PC-3 (cell line): ENCODE results near the gene AGRN. TPM values are rescaled to one million over a fixed set of nuclear protein-coding genes. Genes with fewer than 3 reads are reported as not detected.

Experiments
- ATAC-seq: fragments of 200-7000 bp; cut with Tn5 transposase; 2 replicates; pipeline ENCODE4 v1.9.1; 2020; ENCODE audit warnings: mild to moderate bottlenecking, moderate library complexity
- BruUV-seq: library from RNA; stranded (reverse); fragments of 400-500 nt; replicated peaks from 2 replicates; lab custom pipeline; 2021; lab: Mats Ljungman, UMichigan
- CTCF ChIA-PET: fragments of 300-600 bp; sonication (Branson Sonifier 250); formaldehyde crosslinking; loops from one replicate; lab custom pipeline; 2022; ENCODE audit warnings: antibody characterized with exemption; lab: Charles Lee
- POLR2A ChIA-PET: fragments of 300-600 bp; sonication (Branson Sonifier 250); formaldehyde crosslinking; loops from one replicate; lab custom pipeline; 2022; ENCODE audit warnings: antibody characterized with exemption; ENCODE audit not compliant: unreplicated experiment; lab: Charles Lee
- DNase-seq: peaks from one replicate; pipeline ENCODE4 v3.0.0-alpha.2; 2015
- H2AFZ ChIP-seq: fragments of 300-600 bp; sonication (generic); 2 replicates; pipeline ENCODE4 v1.6.0; 2016; ENCODE audit warnings: antibody characterized with exemption, low read length
- H3F3A ChIP-seq: fragments of 300-600 bp; sonication (generic); one replicate; pipeline ENCODE4 v1.6.0; 2017; ENCODE audit warnings: antibody characterized with exemption, low read length, control low read depth, mild to moderate bottlenecking; ENCODE audit not compliant: unreplicated experiment
- H3K27ac ChIP-seq: fragments of 300-600 bp; sonication (generic); 2 replicates; pipeline ENCODE4 v1.5.1; 2016; ENCODE audit warnings: mild to moderate bottlenecking, low read length
- H3K27me3 ChIP-seq: fragments of 300-600 bp; sonication (generic); 2 replicates; pipeline ENCODE4 v1.6.1; 2016; ENCODE audit warnings: low read length, mixed read lengths
- H3K36me3 ChIP-seq: fragments of 300-600 bp; sonication (generic); 2 replicates; pipeline ENCODE4 v1.6.1; 2016; ENCODE audit warnings: low read depth, mixed run types, low read length, mixed read lengths
- H3K4me1 ChIP-seq: fragments of 300-600 bp; sonication (generic); 2 replicates; pipeline ENCODE4 v1.5.1; 2016; ENCODE audit warnings: low read length; ENCODE audit not compliant: insufficient read depth
- H3K4me2 ChIP-seq: fragments of 300-600 bp; sonication (generic); 2 replicates; pipeline ENCODE4 v1.6.0; 2016; ENCODE audit warnings: low read length
- H3K4me3 ChIP-seq: fragments of 300-600 bp; sonication (generic); 2 replicates; pipeline ENCODE4 v1.5.1; 2016; ENCODE audit warnings: mild to moderate bottlenecking, low read length, mixed read lengths
- H3K79me2 ChIP-seq: fragments of 300-600 bp; sonication (generic); 2 replicates; pipeline ENCODE4 v1.6.1; 2017; ENCODE audit warnings: low read length, mixed read lengths
- H3K9ac ChIP-seq: fragments of 300-600 bp; sonication (generic); 2 replicates; pipeline ENCODE4 v1.6.0; 2016; ENCODE audit warnings: mild to moderate bottlenecking, low read length
- H3K9me2 ChIP-seq: fragments of 300-600 bp; sonication (generic); replicated peaks from 2 replicates; pipeline ENCODE4 v1.6.1; 2016; ENCODE audit warnings: mixed run types, low read length, mixed read lengths
- H3K9me3 ChIP-seq: fragments of 300-600 bp; sonication (generic); 2 replicates; pipeline ENCODE4 v1.6.1; 2016; ENCODE audit warnings: low read length, mixed read lengths
- H4K20me1 ChIP-seq: fragments of 300-600 bp; sonication (generic); 2 replicates; pipeline ENCODE4 v1.6.1; 2016; ENCODE audit warnings: low read length, mixed read lengths
- CTCF ChIP-seq: fragments of 300-600 bp; sonication (generic); conservative IDR thresholded peaks from 2 replicates; pipeline ENCODE4 v1.5.1; 2017; ENCODE audit warnings: antibody characterized with exemption, low read depth, mild to moderate bottlenecking, low read length
- EZH2 ChIP-seq: fragments of 300-600 bp; sonication (generic); IDR thresholded peaks from one replicate; pipeline ENCODE4 v1.6.1; 2017; ENCODE audit warnings: antibody characterized with exemption, mild to moderate bottlenecking, low read length; ENCODE audit not compliant: unreplicated experiment
- EZH2phosphoT487 ChIP-seq: fragments of 300-600 bp; sonication (generic); IDR thresholded peaks from 2 replicates; pipeline ENCODE4 v1.6.1; 2018; ENCODE audit warnings: mild to moderate bottlenecking, antibody characterized with exemption, low read length, borderline replicate concordance
- intact Hi-C: fragments of 100-400 bp; cut with micrococcal nuclease; formaldehyde crosslinking; loops from 2 replicates; pipeline ENCODE4 v1.9.0; 2023
- total RNA-seq: library from RNA; depleted of rRNA; stranded (reverse); fragments of >200 nt; gene quantifications from 2 replicates; pipeline ENCODE4 v1.2.3, GENCODE V29; 2014

Gene AGRN
- total RNA-seq, 1 experiment from 2014 or later, result 273 TPM

GRCh38 chr1:1069056-1069710, 49.3 kb downstream of the AGRN start:
- Histone ChIP-seq H4K20me1 (peaks cover 18% of the 10 kb centered on the region), H3K27ac (peak overlapping the region; percentile 38), H3K9me2 (no peaks in the 10 kb centered on the region), H3K4me3 (peak overlapping the region; percentile 75), H3K36me3 (no peaks in the 10 kb centered on the region; the same call in 1 of the 2 replicates), H3K9me3 (no peaks in the 10 kb centered on the region), H3F3A (peaks cover 6% of the 10 kb centered on the region), H3K4me1 (peaks cover 57% of the 10 kb centered on the region), H3K9ac (peak overlapping the region; percentile 52), H3K4me2 (peak overlapping the region; percentile 77), H3K79me2 (peaks cover 26% of the 10 kb centered on the region), H2AFZ (peak overlapping the region; percentile 19; the same call in 1 of the 2 replicates), H3K27me3 (no peaks in the 10 kb centered on the region)
- no TSS peak for BruUV-seq
- no peak for TF ChIP-seq EZH2
- TF ChIP-seq CTCF, result no peak
- TF ChIP-seq EZH2phosphoT487, result no peak
- ChIA-PET CTCF (interaction anchor here (1.6 kb wide), 1 partner anchor 162 kb away, joined by 3 read pairs; no protein-coding TSS in a partner anchor), POLR2A (interaction anchor here (0.5 to 1.0 kb wide), 2 partner anchors 10 to 69 kb away, joined by 3 read pairs; partner anchors contain the start of gene HES4)
- peak; percentile 10 for ATAC-seq
- DNase-seq, result peak; percentile 97
- intact Hi-C loops, result loop anchor here (10.0 kb wide), 1 partner anchor 546 kb away; the partner anchor contains the start of gene MIB2

GRCh38 chr1:1069711-1070676, 50.1 kb downstream of the AGRN start:
- peaks cover 18% of the 10 kb centered on the region for H4K20me1 ChIP-seq
- no peak overlapping the region for H2AFZ ChIP-seq
- no peaks in the 10 kb centered on the region; the same call in 1 of the 2 replicates for H3K36me3 ChIP-seq
- H3F3A ChIP-seq, result peaks cover 6% of the 10 kb centered on the region
- DNase-seq, result peak; percentile 54
- no peaks in the 10 kb centered on the region for H3K27me3 ChIP-seq
- no peaks in the 10 kb centered on the region for H3K9me3 ChIP-seq
- intact Hi-C loops, result loop anchor here (10.0 kb wide), 1 partner anchor 545 kb away; the partner anchor contains the start of gene MIB2
- TF ChIP-seq EZH2phosphoT487, result peak; percentile 59; the same call in 1 of the 2 replicates
- no peak for TF ChIP-seq CTCF
- no peak for TF ChIP-seq EZH2
- BruUV-seq, result no TSS peak
- peak overlapping the region; percentile 77 for H3K4me2 ChIP-seq
- peaks cover 60% of the 10 kb centered on the region for H3K4me1 ChIP-seq
- no peak; the same call in 1 of the 2 replicates for ATAC-seq
- CTCF ChIA-PET, result interaction anchor here (0.6 to 1.6 kb wide), 2 partner anchors 51 to 161 kb away, joined by 3 to 4 read pairs; no protein-coding TSS in a partner anchor
- POLR2A ChIA-PET, result interaction anchor here (0.5 to 1.0 kb wide), 2 partner anchors 10 to 70 kb away, joined by 3 read pairs; partner anchors contain the start of gene HES4
- peaks cover 26% of the 10 kb centered on the region for H3K79me2 ChIP-seq
- H3K4me3 ChIP-seq, result peak overlapping the region; percentile 75
- H3K9me2 ChIP-seq, result no peaks in the 10 kb centered on the region
- H3K27ac ChIP-seq, result peak overlapping the region; percentile 38
- peak overlapping the region; percentile 52 for H3K9ac ChIP-seq
